GM11168 (cell line): Measurements from ENCODE around the gene DOC2B.
"Not testable (repeated sequence)": the region's sequence is repeated elsewhere in the genome, so short reads cannot be mapped to it uniquely, and the experiment has no call there.

Experiments used
- in situ Hi-C: fragments of 300-500 bp; cut with MboI; formaldehyde crosslinking; loops from one replicate; pipeline ENCODE4 v1.12.0; 2022; ENCODE audit warnings: low sequenced_read_pairs; ENCODE audit not compliant: unreplicated experiment

DOC2B gene

GRCh38 chr17:213286-214105, 32.0 kb upstream of the DOC2B start:
- in situ Hi-C loops: no loop called here

GRCh38 chr17:210402-210801, 29.0 kb upstream of the DOC2B start:
- in situ Hi-C loops: no loop called here

- in situ Hi-C loops: no loop called here
Observed at GRCh38 chr17:208429-208828, 27.0 kb upstream of the DOC2B start.

GRCh38 chr17:207775-208174, 26.3 kb upstream of the DOC2B start:
- in situ Hi-C loops: no loop called here

- in situ Hi-C loops: no loop called here
Observed at GRCh38 chr17:206941-207560, 25.6 kb upstream of the DOC2B start.

GRCh38 chr17:206484-206883, 25.0 kb upstream of the DOC2B start:
- in situ Hi-C loops: not testable (repeated sequence)

- in situ Hi-C loops: no loop called here
Observed at GRCh38 chr17:205817-206216, 24.4 kb upstream of the DOC2B start.

- in situ Hi-C loops: no loop called here
Observed at GRCh38 chr17:205148-205669, 23.8 kb upstream of the DOC2B start.

- in situ Hi-C loops: no loop called here
Observed at GRCh38 chr17:204427-205147, 23.1 kb upstream of the DOC2B start.

GRCh38 chr17:202501-202951, 21.1 kb upstream of the DOC2B start:
- in situ Hi-C loops: no loop called here

GRCh38 chr17:201736-202135, 20.3 kb upstream of the DOC2B start:
- in situ Hi-C loops: not testable (repeated sequence)

GRCh38 chr17:201257-201656, 19.8 kb upstream of the DOC2B start:
- in situ Hi-C loops: not testable (repeated sequence)

- in situ Hi-C loops: no loop called here
Observed at GRCh38 chr17:200586-200985, 19.1 kb upstream of the DOC2B start.

- in situ Hi-C loops: no loop called here
Observed at GRCh38 chr17:199806-200545, 18.5 kb upstream of the DOC2B start.

GRCh38 chr17:199191-199604, 17.7 kb upstream of the DOC2B start:
- in situ Hi-C loops: no loop called here

- in situ Hi-C loops: not testable (repeated sequence)
Observed at GRCh38 chr17:198225-198624, 16.8 kb upstream of the DOC2B start.

GRCh38 chr17:197352-197751, 15.9 kb upstream of the DOC2B start:
- in situ Hi-C loops: no loop called here

- in situ Hi-C loops: no loop called here
Observed at GRCh38 chr17:194828-195602, 13.6 kb upstream of the DOC2B start.
